ENCODE results near the gene PPTC7. TPM values are rescaled to one million over a fixed set of nuclear protein-coding genes. Genes with fewer than 3 reads are reported as not detected.
"Not testable (repeated sequence)": the region's sequence is repeated elsewhere in the genome, so short reads cannot be mapped to it uniquely, and the experiment has no call there.

The PPTC7 gene
- total RNA-seq, 1 donor from 2014 or later, result 13.3 TPM

GRCh38 chr12:110564471-110564991, 18.6 kb downstream of the PPTC7 start:
- H3K9me3 Mint-ChIP-seq (ENCODE audit: unreplicated experiment), result no peaks in the 10 kb centered on the region
- no peak for TF ChIP-seq CTCF (IDR thresholded peaks at IDR 0.05)
- H3K4me3 Mint-ChIP-seq (ENCODE audit: unreplicated experiment), result no peak overlapping the region
- H3K27ac Mint-ChIP-seq (ENCODE audit: unreplicated experiment), result peak overlapping the region; percentile 70
- no peak for DNase-seq (ENCODE audit: extremely low spot score, unreplicated experiment)
- H3K4me1 Mint-ChIP-seq (ENCODE audit: unreplicated experiment), result peaks cover 41% of the 10 kb centered on the region
- H3K27me3 Mint-ChIP-seq (ENCODE audit: unreplicated experiment), result no peaks in the 10 kb centered on the region
- H3K36me3 Mint-ChIP-seq (ENCODE audit: unreplicated experiment), result no peaks in the 10 kb centered on the region

- no peak for TF ChIP-seq CTCF (IDR thresholded peaks at IDR 0.05)
- no peak for DNase-seq (ENCODE audit: extremely low spot score, unreplicated experiment)
- Mint-ChIP-seq H3K36me3 (ENCODE audit: unreplicated experiment) (no peaks in the 10 kb centered on the region), H3K27ac (ENCODE audit: unreplicated experiment) (peak overlapping the region; percentile 70), H3K4me1 (ENCODE audit: unreplicated experiment) (peaks cover 41% of the 10 kb centered on the region), H3K9me3 (ENCODE audit: unreplicated experiment) (no peaks in the 10 kb centered on the region), H3K27me3 (ENCODE audit: unreplicated experiment) (no peaks in the 10 kb centered on the region), H3K4me3 (ENCODE audit: unreplicated experiment) (no peak overlapping the region)
Observed at GRCh38 chr12:110563702-110564470, 19.2 kb downstream of the PPTC7 start.

- peak overlapping the region; percentile 60 for H3K27ac Mint-ChIP-seq (ENCODE audit: unreplicated experiment)
- H3K4me3 Mint-ChIP-seq (ENCODE audit: unreplicated experiment); H3K9me3 Mint-ChIP-seq (ENCODE audit: unreplicated experiment); DNase-seq (ENCODE audit: extremely low spot score, unreplicated experiment); H3K36me3 Mint-ChIP-seq (ENCODE audit: unreplicated experiment); H3K27me3 Mint-ChIP-seq (ENCODE audit: unreplicated experiment): not testable (repeated sequence)
- peaks cover 43% of the 10 kb centered on the region for H3K4me1 Mint-ChIP-seq (ENCODE audit: unreplicated experiment)
Observed at GRCh38 chr12:110562386-110562785, 20.7 kb downstream of the PPTC7 start.

- DNase-seq (ENCODE audit: extremely low spot score, unreplicated experiment), result no peak
- Mint-ChIP-seq H3K27me3 (ENCODE audit: unreplicated experiment) (no peaks in the 10 kb centered on the region), H3K9me3 (ENCODE audit: unreplicated experiment) (no peaks in the 10 kb centered on the region), H3K4me3 (ENCODE audit: unreplicated experiment) (no peak overlapping the region), H3K4me1 (ENCODE audit: unreplicated experiment) (peaks cover 43% of the 10 kb centered on the region), H3K36me3 (ENCODE audit: unreplicated experiment) (peaks cover 4% of the 10 kb centered on the region), H3K27ac (ENCODE audit: unreplicated experiment) (peak overlapping the region; percentile 53)
- no peak for TF ChIP-seq CTCF (IDR thresholded peaks at IDR 0.05)
Observed at GRCh38 chr12:110561471-110562201, 21.5 kb downstream of the PPTC7 start.

- Mint-ChIP-seq H3K4me1 (ENCODE audit: unreplicated experiment) (peaks cover 47% of the 10 kb centered on the region), H3K27me3 (ENCODE audit: unreplicated experiment) (no peaks in the 10 kb centered on the region), H3K36me3 (ENCODE audit: unreplicated experiment) (peaks cover 4% of the 10 kb centered on the region), H3K4me3 (ENCODE audit: unreplicated experiment) (no peak overlapping the region), H3K27ac (ENCODE audit: unreplicated experiment) (no peak overlapping the region), H3K9me3 (ENCODE audit: unreplicated experiment) (no peaks in the 10 kb centered on the region)
- no peak for DNase-seq (ENCODE audit: extremely low spot score, unreplicated experiment)
- TF ChIP-seq CTCF (IDR thresholded peaks at IDR 0.05), result no peak
Observed at GRCh38 chr12:110560946-110561345, 22.2 kb downstream of the PPTC7 start.

Data from osteocyte (in vitro differentiated cells).